NOMO-1 treated with dmso at 0.1 percent for 144 hours (cell line): ENCODE measurements around the gene EFCAB14.
"Not testable (repeated sequence)": the region's sequence is repeated elsewhere in the genome, so short reads cannot be mapped to it uniquely, and the experiment has no call there.

Source experiments
- DNase-seq: peaks from one replicate; lab custom pipeline; 2025; ENCODE audit not compliant: unreplicated experiment; lab: John Stamatoyannopoulos, UW

Gene EFCAB14

DNA sequence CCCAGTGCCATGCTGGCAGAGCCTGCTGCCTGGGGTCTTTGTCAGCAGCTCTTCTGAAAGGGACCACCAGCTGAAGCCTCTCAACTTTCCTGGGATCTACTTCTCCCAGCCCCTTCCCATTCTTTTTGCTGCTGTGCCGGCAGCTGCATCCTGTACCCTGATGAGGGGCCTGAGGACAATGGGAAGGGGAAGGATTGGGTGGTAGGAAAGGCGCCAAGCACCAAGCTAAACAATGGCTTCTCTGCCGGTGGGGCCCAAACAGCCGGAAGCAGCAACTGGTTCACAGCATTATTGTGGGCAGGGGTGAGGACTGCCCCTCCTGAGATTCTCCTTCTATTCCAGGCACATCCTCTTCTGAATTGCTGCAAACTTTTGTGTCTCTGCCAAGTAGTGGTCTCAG is 5.0 kb upstream of the EFCAB14 start:
- DNase-seq: no peak

GRCh38 chr1:46721686-46722205 is 2.8 kb upstream of the EFCAB14 start:
- no peak for DNase-seq

DNA sequence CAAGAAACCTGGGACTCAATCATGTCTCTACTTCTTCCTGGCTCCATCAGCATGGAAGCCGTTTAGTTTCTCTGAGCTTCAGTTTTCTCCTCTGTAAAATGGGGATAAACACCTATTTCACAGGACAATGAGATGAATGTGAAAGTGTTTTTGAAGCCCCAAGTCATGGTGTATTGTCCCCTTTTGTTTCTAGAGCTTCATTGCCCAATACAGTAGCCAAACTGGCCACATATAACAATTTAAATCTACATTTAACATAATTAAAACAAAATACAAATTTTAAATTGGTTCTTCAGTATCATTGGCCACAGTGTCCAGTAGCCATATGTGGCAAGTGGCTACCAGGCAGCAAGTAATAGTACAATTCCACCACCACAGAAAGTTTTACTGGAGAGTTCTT is 2.3 kb upstream of the EFCAB14 start:
- DNase-seq: no peak

- DNase-seq: not testable (repeated sequence)
Measured at GRCh38 chr1:46720319-46720718, 1.4 kb upstream of the EFCAB14 start.

DNA sequence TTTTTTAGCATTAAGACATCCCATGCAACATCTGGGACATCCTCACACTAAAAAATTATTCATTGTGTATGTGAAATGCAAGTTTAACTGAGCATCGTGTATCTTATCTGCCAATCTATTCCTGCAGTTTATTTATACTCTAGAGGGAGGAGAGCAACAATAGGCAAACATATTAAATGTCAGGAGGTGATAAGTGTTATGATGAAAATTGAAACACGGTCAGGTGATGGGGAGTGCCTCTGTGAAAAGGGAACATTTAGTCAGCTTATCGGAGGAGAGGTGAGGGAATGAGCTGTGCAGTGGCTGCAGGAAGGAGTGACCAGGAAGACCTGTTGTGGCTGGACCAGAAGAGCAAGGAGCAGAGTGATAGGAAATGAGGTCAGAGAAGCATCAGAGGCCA is 775 bp upstream of the EFCAB14 start:
- no peak for DNase-seq

GRCh38 chr1:46718340-46718726 is 581 bp downstream of the EFCAB14 start:
- no peak for DNase-seq

DNA sequence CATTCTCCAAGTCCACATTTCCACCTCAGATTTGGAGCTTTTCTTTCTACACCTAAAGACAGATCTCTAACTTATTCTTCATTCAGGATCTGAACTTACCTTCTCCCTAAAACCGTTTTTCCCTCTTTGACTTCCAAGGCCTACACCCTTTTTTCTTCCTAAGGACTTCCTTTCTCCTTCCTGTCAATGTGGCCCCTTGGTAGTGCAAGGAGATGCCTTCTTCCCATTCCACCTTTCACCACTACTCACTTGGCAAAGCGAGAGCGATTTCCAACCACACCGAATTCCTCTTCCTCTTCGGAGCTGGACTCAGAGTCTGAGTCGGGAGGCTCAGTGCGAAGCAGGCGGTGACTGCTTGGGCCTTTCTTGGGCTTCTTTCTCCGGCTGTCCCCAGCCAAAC is 1.3 kb downstream of the EFCAB14 start:
- no peak for DNase-seq

DNA sequence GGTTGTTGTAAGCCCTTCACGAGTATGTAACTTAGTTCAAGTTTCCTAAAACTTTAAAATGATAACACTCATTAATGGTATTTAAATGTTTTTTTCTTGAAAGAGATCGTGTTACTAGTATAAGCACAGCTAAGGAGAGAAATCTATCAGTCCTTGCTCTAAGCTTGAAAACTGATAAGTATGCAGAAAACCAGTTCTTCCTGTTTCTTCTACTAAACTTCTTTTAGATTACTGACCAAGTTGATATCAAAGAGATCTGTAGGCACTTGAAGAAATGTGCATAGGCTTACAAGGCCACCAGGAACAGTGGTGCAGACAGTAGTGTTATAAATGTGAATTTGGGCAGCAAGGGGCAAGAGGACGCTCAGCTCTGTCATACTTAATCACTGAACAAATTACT is 3.9 kb downstream of the EFCAB14 start:
- no peak for DNase-seq

DNA sequence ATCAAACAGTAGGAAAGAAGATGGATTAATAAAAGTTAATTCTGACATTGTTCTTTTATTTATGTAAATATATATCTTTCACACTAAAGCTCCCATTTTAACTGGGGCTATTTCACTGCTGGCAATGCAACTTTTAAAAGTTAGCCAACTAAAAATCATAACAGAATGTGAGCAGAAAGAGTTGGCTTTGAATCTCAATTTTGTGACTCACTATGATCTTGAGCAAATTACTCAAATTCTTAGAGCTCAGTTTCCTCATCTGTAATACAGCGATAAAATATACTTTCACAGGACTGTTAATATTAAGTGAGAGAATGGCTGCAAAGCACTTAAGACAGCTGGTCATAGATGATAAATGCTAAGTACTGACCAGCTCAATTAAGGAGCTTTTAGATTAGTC is 10.8 kb downstream of the EFCAB14 start:
- no peak for DNase-seq

GRCh38 chr1:46705408-46705807 is 13.5 kb downstream of the EFCAB14 start:
- no peak for DNase-seq

- DNase-seq: no peak
Measured at GRCh38 chr1:46703927-46704641, 14.8 kb downstream of the EFCAB14 start.

DNA sequence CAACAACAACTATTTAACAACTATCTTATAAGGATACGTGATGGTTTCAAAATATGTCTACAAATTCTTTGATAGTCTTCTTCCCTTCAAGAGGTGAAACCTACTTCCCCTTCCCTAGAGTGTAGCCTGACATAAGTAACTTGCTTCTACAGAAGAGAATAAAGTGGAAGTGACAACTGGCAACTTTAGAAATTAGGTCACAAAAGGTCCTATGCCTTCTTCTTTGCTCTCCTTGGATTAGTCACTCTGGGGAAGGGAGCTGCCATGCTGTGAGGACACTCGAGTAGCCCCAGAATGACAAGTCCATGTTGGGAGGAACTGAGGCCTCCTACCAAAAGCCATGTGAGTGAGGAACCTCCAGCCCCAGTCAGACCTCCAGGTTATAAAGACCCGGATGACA is 19.2 kb downstream of the EFCAB14 start:
- DNase-seq: peak; percentile 40

DNA sequence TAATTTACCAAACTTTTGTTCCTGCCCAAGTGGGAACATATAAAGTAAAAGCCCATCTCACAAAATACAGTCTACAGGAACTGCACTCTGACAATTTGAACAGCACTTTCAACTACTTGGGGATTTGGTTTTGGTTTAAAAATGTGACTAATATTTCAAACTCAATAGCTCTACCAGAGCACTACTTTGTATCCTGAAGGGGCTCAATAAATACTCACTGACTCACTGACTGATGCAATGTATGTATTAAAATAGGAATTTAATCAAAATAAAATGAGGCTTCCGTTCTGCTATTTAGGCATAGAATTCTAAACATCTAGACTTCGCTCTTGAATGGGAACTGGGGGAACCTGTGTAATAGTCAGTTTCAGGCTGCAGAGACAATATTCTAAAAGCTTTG is 21.9 kb downstream of the EFCAB14 start:
- DNase-seq: no peak

DNA sequence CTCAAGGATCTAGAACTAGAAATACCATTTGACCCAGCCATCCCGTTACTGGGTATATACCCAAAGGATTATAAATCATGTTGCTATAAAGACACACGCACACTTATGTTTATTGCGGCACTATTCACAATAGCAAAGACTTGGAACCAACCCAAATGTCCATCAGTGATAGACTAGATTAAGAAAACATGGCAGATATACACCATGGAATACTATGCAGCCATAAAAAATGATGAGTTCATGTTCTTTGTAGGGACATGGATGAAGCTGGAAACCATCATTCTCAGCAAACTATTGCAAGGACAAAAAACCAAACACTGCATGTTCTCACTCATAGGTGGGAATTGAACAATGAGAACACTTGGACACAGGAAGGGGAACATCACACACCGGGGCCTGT is 24.2 kb downstream of the EFCAB14 start:
- DNase-seq: not testable (repeated sequence)

- DNase-seq: no peak
Measured at GRCh38 chr1:46692811-46693770, 25.8 kb downstream of the EFCAB14 start.

- DNase-seq: no peak
Measured at GRCh38 chr1:46691997-46692790, 26.7 kb downstream of the EFCAB14 start.

DNA sequence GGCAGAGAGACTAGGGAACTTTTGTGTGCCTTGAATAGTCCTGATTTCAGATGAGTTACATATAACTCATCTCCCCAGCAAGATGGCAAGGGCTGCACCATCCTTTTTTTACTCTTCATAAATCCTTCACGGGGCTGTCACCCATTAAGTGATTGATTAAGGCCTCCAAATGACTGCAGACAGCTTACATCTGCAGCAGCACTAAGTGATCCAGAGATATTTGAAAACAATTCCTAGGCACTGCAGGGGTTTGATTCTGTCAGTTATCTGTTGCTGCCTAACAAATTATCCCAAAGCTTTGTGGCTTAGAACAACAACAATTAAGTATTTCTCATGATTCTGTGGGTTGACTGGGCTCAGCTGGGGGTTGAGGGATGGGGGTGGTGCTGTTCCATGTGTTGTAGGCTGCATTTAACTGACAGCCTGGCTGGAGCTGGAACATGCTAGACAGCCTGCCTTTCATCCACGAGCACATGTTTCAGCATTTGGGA is 27.9 kb downstream of the EFCAB14 start:
- DNase-seq: no peak

DNA sequence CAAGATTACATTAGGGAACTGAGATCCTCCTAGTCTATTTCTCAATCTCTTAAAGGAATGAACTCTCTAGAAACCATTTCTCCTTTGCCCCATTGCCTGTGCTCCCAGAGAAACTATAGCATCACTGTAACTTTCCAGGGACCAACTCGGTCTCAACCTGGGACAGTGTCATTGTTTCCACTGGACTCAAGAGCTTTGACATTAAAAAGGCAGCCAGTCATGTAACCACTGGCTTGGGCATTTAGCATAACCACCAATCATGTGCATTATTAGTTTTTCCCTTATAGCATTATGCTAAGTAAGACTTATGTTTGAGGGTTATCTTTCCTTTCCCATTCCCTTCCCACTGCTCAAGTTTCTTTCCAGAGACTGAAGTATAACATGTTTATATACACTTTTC is 29.0 kb downstream of the EFCAB14 start:
- DNase-seq: no peak

- no peak for DNase-seq
Measured at GRCh38 chr1:46689356-46689755, 29.6 kb downstream of the EFCAB14 start.

- DNase-seq: no peak
Measured at GRCh38 chr1:46687921-46688509, 30.9 kb downstream of the EFCAB14 start.
